HepG2 (cell line): ENCODE data around the gene GSTP1. TPM values are rescaled to one million over a fixed set of nuclear protein-coding genes. Genes with fewer than 3 reads are reported as not detected.

Experiments
- ARNT2 ChIP-seq: sonication (generic); formaldehyde crosslinking; IDR thresholded peaks from 2 replicates; pipeline ENCODE4 v1.8.0; 2022; ENCODE audit warnings: mild to moderate bottlenecking, low read depth, missing genetic modification reagents, moderate library complexity
- ATF4 ChIP-seq, 2 experiments: fragments of 450-650 bp in 1 of 2; sonication (generic) in 1 of 2; formaldehyde crosslinking; IDR thresholded peaks; 2 replicates each; pipeline versions ENCODE4 v1.5.0 to v1.8.0; 2020 to 2022; ENCODE audit warnings: mild to moderate bottlenecking in 1 of 2, missing genetic modification reagents in 1 of 2
- BCL6 ChIP-seq: IDR thresholded peaks from 2 replicates; pipeline ENCODE4 v1.6.1; 2016; ENCODE audit warnings: missing genetic modification reagents, missing compliant biosample characterization
- E2F5 ChIP-seq: sonication (generic); formaldehyde crosslinking; conservative IDR thresholded peaks from 2 replicates; pipeline ENCODE4 v1.4.0; 2020; ENCODE audit warnings: missing genetic modification reagents
- HNF1B ChIP-seq: sonication (generic); formaldehyde crosslinking; IDR thresholded peaks from 2 replicates; pipeline ENCODE4 v1.5.1; 2020; ENCODE audit warnings: mild to moderate bottlenecking, moderate library complexity, missing genetic modification reagents
- KMT2B ChIP-seq: IDR thresholded peaks from 2 replicates; pipeline ENCODE4 v1.6.1; 2016; ENCODE audit warnings: missing genetic modification reagents, missing compliant biosample characterization
- NR3C1 ChIP-seq: sonication (generic); formaldehyde crosslinking; IDR thresholded peaks from 2 replicates; pipeline ENCODE4 v1.4.0; 2020; ENCODE audit warnings: missing genetic modification reagents
- POLR2AphosphoS5 ChIP-seq: IDR thresholded peaks from 2 replicates; pipeline ENCODE4 v1.6.1; 2012; ENCODE audit warnings: low read depth, low read length
- RBM22 ChIP-seq: fragments of 200-400 bp; formaldehyde crosslinking; optimal IDR thresholded peaks from 2 replicates; pipeline ENCODE3; 2017; ENCODE audit warnings: mild to moderate bottlenecking, low read length, moderate library complexity
- RFX5 ChIP-seq: IDR thresholded peaks from 2 replicates; pipeline ENCODE4 v1.6.1; 2011; ENCODE audit warnings: low read depth, low read length, improper control_type of control experiment
- RNF2 ChIP-seq: fragments of 450-650 bp; conservative IDR thresholded peaks from 2 replicates; pipeline ENCODE4 v1.6.1; 2016; ENCODE audit warnings: low read depth
- SOX13 ChIP-seq, 3 experiments: fragments of 450-650 bp in 1 of 3; sonication (generic) in 1 of 3; formaldehyde crosslinking in 1 of 3; IDR thresholded peaks in 2 of 3; conservative IDR thresholded peaks in 1 of 3; 2 replicates each; pipeline versions ENCODE4 v1.5.0 to v1.6.1; 2016 to 2020; ENCODE audit warnings: antibody characterized with exemption in 1 of 3, mild to moderate bottlenecking in 1 of 3, missing compliant biosample characterization in 1 of 3, missing genetic modification reagents in 1 of 3, moderate library complexity in 1 of 3
- SP1 ChIP-seq, 2 experiments: fragments of 450-650 bp in 1 of 2; sonication (generic) in 1 of 2; formaldehyde crosslinking in 1 of 2; IDR thresholded peaks; 2 replicates each; pipeline versions ENCODE4 v1.4.0 to v1.6.1; 2016 to 2020; ENCODE audit warnings: missing genetic modification reagents in 1 of 2
- SP5 ChIP-seq: IDR thresholded peaks from 2 replicates; pipeline ENCODE4 v1.6.1; 2016; ENCODE audit warnings: low read depth, borderline replicate concordance
- THAP8 ChIP-seq: sonication (generic); formaldehyde crosslinking; IDR thresholded peaks from 2 replicates; pipeline ENCODE4 v1.5.1; 2020; ENCODE audit warnings: missing genetic modification reagents, mild to moderate bottlenecking, borderline replicate concordance
- THYN1 ChIP-seq: sonication (generic); formaldehyde crosslinking; IDR thresholded peaks from 2 replicates; pipeline ENCODE4 v1.8.1; 2023; ENCODE audit warnings: low read depth, mild to moderate bottlenecking, moderate library complexity, missing genetic modification reagents, borderline replicate concordance
- ZNF276 ChIP-seq: sonication (generic); formaldehyde crosslinking; IDR thresholded peaks from 2 replicates; pipeline ENCODE4 v1.4.0; 2020; ENCODE audit warnings: mild to moderate bottlenecking, low read depth, missing genetic modification reagents
- ZNF562 ChIP-seq: sonication (generic); formaldehyde crosslinking; IDR thresholded peaks from 2 replicates; pipeline ENCODE4 v1.8.0; 2022; ENCODE audit warnings: missing genetic modification reagents, borderline replicate concordance
- ZNF580 ChIP-seq: IDR thresholded peaks from 2 replicates; pipeline ENCODE4 v1.6.1; 2016; ENCODE audit warnings: low read depth, borderline replicate concordance
- ZNF605 ChIP-seq: sonication (generic); formaldehyde crosslinking; IDR thresholded peaks from 2 replicates; pipeline ENCODE4 v1.8.0; 2022; ENCODE audit warnings: mild to moderate bottlenecking, missing genetic modification reagents
- ZNF619 ChIP-seq: sonication (generic); formaldehyde crosslinking; IDR thresholded peaks from 2 replicates; pipeline ENCODE4 v1.4.0; 2020; ENCODE audit warnings: mild to moderate bottlenecking, missing genetic modification reagents
- ZNF839 ChIP-seq: sonication (generic); formaldehyde crosslinking; IDR thresholded peaks from 2 replicates; pipeline ENCODE4 v1.4.0; 2020; ENCODE audit warnings: missing genetic modification reagents, mild to moderate bottlenecking, borderline replicate concordance
- polyA plus RNA-seq, 8 experiments: library from polyadenylated mRNA; depleted of rRNA in 3 of 8; stranded (reverse) in 7 of 8; unstranded in 1 of 8; fragments of >200 nt; fragmentation: Illumina TruSeq in 4 of 8; extraction: Trizol in 4 of 8; gene quantifications; 2 replicates each; pipeline versions ENCODE4 v1.2.1 to v1.2.3, GENCODE V29; 2011 to 2016; ENCODE audit warnings: low read depth in 4 of 8, missing spikeins in 1 of 8, mixed read lengths in 1 of 8; ENCODE audit not compliant: insufficient read depth in 1 of 8
- total RNA-seq, 5 experiments: library from RNA; depleted of rRNA; stranded (reverse); fragments of >200 nt; fragmentation: Illumina TruSeq; extraction: Trizol; gene quantifications; 2 replicates each; pipeline ENCODE4 v1.2.3, GENCODE V29; 2016; ENCODE audit warnings: low read depth in 1 of 5

GSTP1 gene
- total and polyA plus RNA-seq, 2 of the 13 experiments (the other 11 are each of a cell fraction or from before 2014, with no cell fraction given), result not detected

- TF ChIP-seq ATF4 (CRISPR knock-in tag; IDR thresholded peaks at IDR 0.05) (no peak), THYN1 (CRISPR knock-in tag) (no peak), RFX5 (no peak), ZNF619 (CRISPR knock-in tag) (no peak), ZNF562 (CRISPR knock-in tag) (no peak), ARNT2 (CRISPR knock-in tag) (peak; percentile 89), ZNF276 (CRISPR knock-in tag) (peak; percentile 44; the same call in 1 of the 2 replicates), SOX13 (IDR thresholded peaks at IDR 0.05) (no peak), SOX13 (CRISPR knock-in tag; conservative IDR thresholded peaks at IDR 0.05 in 1 of 2, IDR thresholded peaks at IDR 0.05 in 1 of 2) (0 out of 4 replicates have a peak, but pooled peaks of 1 of the 2 experiments have one; percentile 39), BCL6 (CRISPR knock-in tag) (0 out of 2 replicates have a peak, but pooled peaks have one; percentile 37), ZNF839 (no peak), ZNF605 (CRISPR knock-in tag) (peak; percentile 50; the same call in 1 of the 2 replicates), NR3C1 (CRISPR knock-in tag) (no peak), HNF1B (CRISPR knock-in tag) (0 out of 2 replicates have a peak, but pooled peaks have one; percentile 53), THAP8 (CRISPR knock-in tag) (no peak), SP1 (IDR thresholded peaks at IDR 0.05) (no peak), SP1 (CRISPR knock-in tag; IDR thresholded peaks at IDR 0.05) (peak; percentile 61; the same call in 1 of the 2 replicates), E2F5 (peak; percentile 77), RNF2 (peak; percentile 79; the same call in 1 of the 2 replicates), POLR2AphosphoS5 (0 out of 2 replicates have a peak, but pooled peaks have one; percentile 5), ZNF580 (CRISPR knock-in tag) (no peak), RBM22 (no peak), SP5 (CRISPR knock-in tag) (no peak), KMT2B (peak; percentile 59; the same call in 1 of the 2 replicates)
These were observed 46.0 kb downstream of the GSTP1 start, which contains the start of gene NUDT8 (continued) for GRCh38 chr11:67629386-67630227.
